ENCODE data around the gene LINGO3.

DNA sequence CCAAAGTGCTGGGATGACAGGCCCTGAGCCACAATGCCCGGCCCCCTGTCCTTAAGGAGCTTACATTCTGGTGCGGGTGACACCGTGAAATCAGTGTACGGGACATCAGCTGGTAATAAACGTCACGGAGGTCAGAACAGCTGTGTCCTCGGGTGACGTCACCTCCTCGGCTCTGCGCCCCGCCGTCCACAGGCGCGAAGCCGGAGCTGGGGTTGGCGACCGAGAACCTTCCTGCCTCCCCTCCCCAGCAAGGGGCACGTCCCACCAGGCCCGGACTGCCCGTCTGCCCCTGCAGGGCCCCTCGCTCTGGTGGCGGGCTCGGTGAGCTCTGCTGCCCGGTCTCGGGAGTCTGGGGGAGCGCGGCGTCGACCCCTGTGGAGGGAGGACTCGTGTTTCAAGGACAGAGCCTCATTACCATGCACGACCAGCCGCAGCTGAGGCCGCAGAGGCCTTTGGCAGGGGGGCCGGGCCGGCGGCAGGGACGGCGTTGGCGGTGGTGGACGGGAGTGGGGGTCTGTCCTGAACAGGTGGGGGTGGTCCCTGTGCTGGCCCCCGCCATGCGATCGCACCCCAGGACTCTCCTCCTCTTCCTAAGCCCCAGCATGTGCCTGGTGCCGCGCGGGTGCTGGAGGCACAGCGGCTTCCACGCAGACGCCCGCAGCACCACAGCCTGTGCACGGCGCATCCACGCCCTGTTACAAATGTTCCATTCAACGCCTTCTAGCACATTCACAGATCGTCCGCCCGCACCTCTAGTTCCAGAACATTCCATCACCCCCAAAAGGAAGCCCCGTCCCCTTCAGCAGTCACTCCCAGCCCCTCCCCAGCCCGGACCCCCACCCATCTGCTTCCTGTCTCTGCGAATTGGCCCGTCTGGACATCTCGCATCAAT is 5.4 kb downstream of the LINGO3 start:
- TF ChIP-seq, protein P1, sequence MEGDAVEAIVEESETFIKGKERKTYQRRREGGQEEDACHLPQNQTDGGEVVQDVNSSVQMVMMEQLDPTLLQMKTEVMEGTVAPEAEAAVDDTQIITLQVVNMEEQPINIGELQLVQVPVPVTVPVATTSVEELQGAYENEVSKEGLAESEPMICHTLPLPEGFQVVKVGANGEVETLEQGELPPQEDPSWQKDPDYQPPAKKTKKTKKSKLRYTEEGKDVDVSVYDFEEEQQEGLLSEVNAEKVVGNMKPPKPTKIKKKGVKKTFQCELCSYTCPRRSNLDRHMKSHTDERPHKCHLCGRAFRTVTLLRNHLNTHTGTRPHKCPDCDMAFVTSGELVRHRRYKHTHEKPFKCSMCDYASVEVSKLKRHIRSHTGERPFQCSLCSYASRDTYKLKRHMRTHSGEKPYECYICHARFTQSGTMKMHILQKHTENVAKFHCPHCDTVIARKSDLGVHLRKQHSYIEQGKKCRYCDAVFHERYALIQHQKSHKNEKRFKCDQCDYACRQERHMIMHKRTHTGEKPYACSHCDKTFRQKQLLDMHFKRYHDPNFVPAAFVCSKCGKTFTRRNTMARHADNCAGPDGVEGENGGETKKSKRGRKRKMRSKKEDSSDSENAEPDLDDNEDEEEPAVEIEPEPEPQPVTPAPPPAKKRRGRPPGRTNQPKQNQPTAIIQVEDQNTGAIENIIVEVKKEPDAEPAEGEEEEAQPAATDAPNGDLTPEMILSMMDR (optimal IDR thresholded peaks at IDR 0.05 in 1 of 3, IDR thresholded peaks at IDR 0.05 in 1 of 3, conservative IDR thresholded peaks at IDR 0.05 in 1 of 3; ENCODE audit: extremely low read depth in 1 of 3, insufficient read depth in 2 of 3, low read length in 3 of 3) = no peak
- TF ChIP-seq EZH2 (IDR thresholded peaks at IDR 0.05; ENCODE audit: low read length) = peak; percentile 79

Measured in keratinocyte (primary cell).